GM12878 (cell line): ENCODE results near the gene MACROD2. TPM values are rescaled to one million over a fixed set of nuclear protein-coding genes. Genes with fewer than 3 reads are reported as not detected.

Experiments used
- ATAC-seq: fragments of 200-7000 bp; cut with Tn5 transposase; 3 replicates; pipeline ENCODE4 v1.9.1; 2020; ENCODE audit warnings: mild to moderate bottlenecking, moderate library complexity
- BruUV-seq: library from RNA; stranded (reverse); fragments of 400-500 nt; replicated peaks from 2 replicates; lab custom pipeline; 2021; lab: Mats Ljungman, UMichigan
- CTCF ChIA-PET: fragments of 300-600 bp; sonication (Branson Sonifier 250); formaldehyde crosslinking; extraction: SDS; loops from one replicate; lab custom pipeline; 2021; ENCODE audit warnings: inconsistent platforms; lab: Yijun Ruan, JAX
- POLR2A ChIA-PET: fragments of 350-600 bp; formaldehyde crosslinking; extraction: SDS; loops from one replicate; lab custom pipeline; 2021; ENCODE audit warnings: inconsistent platforms; lab: Charles Lee
- RAD21 ChIA-PET: fragments of 300-600 bp; sonication (Branson Sonifier 250); formaldehyde crosslinking; loops from one replicate; lab custom pipeline; 2023; ENCODE audit warnings: antibody characterized with exemption; ENCODE audit not compliant: unreplicated experiment; lab: Charles Lee
- SMC1A ChIA-PET: fragments of 300-600 bp; sonication (Branson Sonifier 250); formaldehyde crosslinking; loops from one replicate; lab custom pipeline; 2023; ENCODE audit not compliant: unreplicated experiment, uncharacterized antibody; lab: Charles Lee
- DNase-seq: peaks from one replicate; pipeline ENCODE4 v3.0.0-alpha.2; 2011; ENCODE audit warnings: low read depth, low spot score
- FAIRE-seq: peaks from 3 replicates; lab custom pipeline; 2011; peaks lifted over from hg19 to GRCh38; lab: Jason Lieb, UNC
- H2AFZ ChIP-seq: 2 replicates; pipeline ENCODE4 v1.6.0; 2011; ENCODE audit warnings: low read depth, low read length, control low read depth; ENCODE audit not compliant: control insufficient read depth
- H3K27ac ChIP-seq: 2 replicates; pipeline ENCODE4 v1.5.1; 2011; ENCODE audit warnings: control low read depth; ENCODE audit not compliant: control insufficient read depth, insufficient read depth
- H3K27me3 ChIP-seq, 2 experiments: replicated peaks in 1 of 2; 2 replicates each; pipeline versions ENCODE4 v1.6.0 to v1.6.1; 2011; ENCODE audit warnings: low read length in 1 of 2; ENCODE audit not compliant: control insufficient read depth in 2 of 2, insufficient read depth in 2 of 2
- H3K36me3 ChIP-seq, 2 experiments: 2 replicates each; pipeline ENCODE4 v1.5.1; 2011; ENCODE audit warnings: low read length in 1 of 2; ENCODE audit not compliant: control insufficient read depth in 2 of 2, insufficient read depth in 2 of 2
- H3K4me1 ChIP-seq: 2 replicates; pipeline ENCODE4 v1.6.1; 2011; ENCODE audit warnings: mild to moderate bottlenecking, low read length, moderate library complexity, mixed read lengths; ENCODE audit not compliant: control insufficient read depth, insufficient read depth
- H3K4me2 ChIP-seq: 2 replicates; pipeline ENCODE4 v1.6.0; 2011; ENCODE audit warnings: control low read depth; ENCODE audit not compliant: control insufficient read depth, insufficient read depth
- H3K4me3 ChIP-seq: fragments of 200-600 bp; sonication (generic); 2 replicates; pipeline ENCODE4 v1.5.1; 2016
- H3K79me2 ChIP-seq: 2 replicates; pipeline ENCODE4 v1.6.0; 2011; ENCODE audit warnings: low read length; ENCODE audit not compliant: control insufficient read depth, insufficient read depth
- H3K9ac ChIP-seq: 2 replicates; pipeline ENCODE4 v1.8.0; 2011; ENCODE audit warnings: low read length, control low read depth, mixed read lengths; ENCODE audit not compliant: control insufficient read depth, insufficient read depth
- H3K9me3 ChIP-seq: replicated peaks from 3 replicates; pipeline ENCODE4 v1.5.1; 2011; ENCODE audit warnings: mild to moderate bottlenecking, low read length; ENCODE audit not compliant: control insufficient read depth, insufficient read depth
- H4K20me1 ChIP-seq: 2 replicates; pipeline ENCODE4 v1.6.0; 2011; ENCODE audit not compliant: control insufficient read depth, insufficient read depth
- BCL11A ChIP-seq: IDR thresholded peaks from 2 replicates; pipeline ENCODE4 v1.6.1; 2011; ENCODE audit warnings: low read depth, low read length
- GABPA ChIP-seq: IDR thresholded peaks from 2 replicates; pipeline ENCODE4 v1.6.1; 2014; ENCODE audit warnings: antibody characterized with exemption, low read depth, mild to moderate bottlenecking, inconsistent platforms
- HCFC1 ChIP-seq: fragments of 150-350 bp; IDR thresholded peaks from 2 replicates; pipeline ENCODE4 v1.6.1; 2014; ENCODE audit warnings: low read length
- IKZF2 ChIP-seq, 2 experiments: fragments of 450-650 bp; IDR thresholded peaks; 2 replicates each; pipeline ENCODE4 v1.6.1; 2017; ENCODE audit warnings: mild to moderate bottlenecking in 2 of 2, moderate library complexity in 2 of 2
- KLF5 ChIP-seq: fragments of 450-650 bp; IDR thresholded peaks from 2 replicates; pipeline ENCODE4 v1.6.1; 2014; ENCODE audit warnings: mild to moderate bottlenecking; ENCODE audit not compliant: partially characterized antibody
- MEF2B ChIP-seq: fragments of 450-650 bp; IDR thresholded peaks from 2 replicates; pipeline ENCODE4 v1.6.1; 2018; ENCODE audit warnings: mild to moderate bottlenecking, moderate library complexity; ENCODE audit not compliant: partially characterized antibody, poor library complexity, severe bottlenecking
- MYB ChIP-seq: fragments of 150-350 bp; IDR thresholded peaks from 2 replicates; pipeline ENCODE4 v1.6.1; 2014; ENCODE audit warnings: mild to moderate bottlenecking, low read depth, low read length, borderline replicate concordance
- NR2F1 ChIP-seq: fragments of 450-650 bp; conservative IDR thresholded peaks from 2 replicates; pipeline ENCODE4 v1.6.1; 2017; ENCODE audit warnings: mild to moderate bottlenecking
- NRF1 ChIP-seq: conservative IDR thresholded peaks from 2 replicates; pipeline ENCODE4 v1.6.1; 2011; ENCODE audit warnings: mild to moderate bottlenecking, low read depth, low read length, improper control_type of control experiment
- PAX8 ChIP-seq: fragments of 450-650 bp; IDR thresholded peaks from 2 replicates; pipeline ENCODE4 v1.6.1; 2017; ENCODE audit warnings: mild to moderate bottlenecking, moderate library complexity
- SPI1 ChIP-seq: IDR thresholded peaks from 2 replicates; pipeline ENCODE4 v1.6.1; 2011; ENCODE audit warnings: low read depth, mild to moderate bottlenecking, low read length, moderate library complexity, borderline replicate concordance; ENCODE audit not compliant: insufficient read depth
- ZNF274 ChIP-seq: IDR thresholded peaks from one replicate; pipeline ENCODE4 v1.8.0; 2011; ENCODE audit not compliant: insufficient read length, insufficient read depth
- WGBS: methylation state at CpG from one replicate; pipeline ENCODE4 v1.1.6; 2016; ENCODE audit warnings: low lambda C conversion rate; ENCODE audit not compliant: insufficient replicate concordance, insufficient coverage; ENCODE audit errors: missing lambda C conversion rate; 5-methylcytosine and 5-hydroxymethylcytosine counted together
- in situ Hi-C: fragments of 300-500 bp; cut with MboI; formaldehyde crosslinking; loops from 9 replicates; pipeline ENCODE4 v1.14.3; 2018; ENCODE audit warnings: mixed read lengths
- intact Hi-C: fragments of 100-400 bp; cut with micrococcal nuclease; formaldehyde crosslinking; loops from one replicate; pipeline ENCODE4 v1.14.2; 2022; ENCODE audit not compliant: unreplicated experiment
- polyA plus RNA-seq, 11 experiments: library from polyadenylated mRNA; depleted of rRNA in 4 of 11; unstranded in 6 of 11; stranded (reverse) in 5 of 11; fragments of >200 nt; fragmentation: Nextera tagmentation in 4 of 11; fragmentation: Illumina TruSeq in 1 of 11; extraction: Ambion mirVana in 4 of 11; extraction: Trizol in 1 of 11; gene quantifications; 1 replicate in 1 of 11; 2 replicates in 10 of 11; pipeline versions ENCODE4 v1.2.1 to v1.2.3, GENCODE V29; 2011 to 2016; ENCODE audit warnings: inconsistent platforms in 2 of 11, missing spikeins in 2 of 11, low read depth in 1 of 11
- total RNA-seq, 4 experiments: library from RNA; depleted of rRNA in 3 of 4; stranded (reverse); fragments of >200 nt in 3 of 4; fragmentation: Illumina TruSeq in 1 of 4; extraction: Trizol in 1 of 4; gene quantifications; 2 replicates each; pipeline versions ENCODE4 v1.2.1 to v1.2.3, GENCODE V29; 2013 to 2021
- TF ChIP-seq, protein P1 (sequence below): IDR thresholded peaks from 2 replicates; pipeline ENCODE4 v1.6.1; 2011; ENCODE audit warnings: borderline replicate concordance, low read depth, mild to moderate bottlenecking, moderate library complexity, mixed read lengths, low read length; ENCODE audit not compliant: insufficient read depth; ENCODE audit errors: extremely low read length
- TF ChIP-seq, protein P2 (sequence below): fragments of 450-650 bp; formaldehyde crosslinking; IDR thresholded peaks from 2 replicates; pipeline ENCODE4 v1.5.0; 2022; ENCODE audit warnings: mild to moderate bottlenecking, missing genetic modification characterization

The MACROD2 gene
- total and polyA plus RNA-seq, 10 of the 15 experiments (the other 5 are each of a cell fraction or from before 2014, with no cell fraction given): 1.1 to 21.5 (median 2.2) TPM

DNA sequence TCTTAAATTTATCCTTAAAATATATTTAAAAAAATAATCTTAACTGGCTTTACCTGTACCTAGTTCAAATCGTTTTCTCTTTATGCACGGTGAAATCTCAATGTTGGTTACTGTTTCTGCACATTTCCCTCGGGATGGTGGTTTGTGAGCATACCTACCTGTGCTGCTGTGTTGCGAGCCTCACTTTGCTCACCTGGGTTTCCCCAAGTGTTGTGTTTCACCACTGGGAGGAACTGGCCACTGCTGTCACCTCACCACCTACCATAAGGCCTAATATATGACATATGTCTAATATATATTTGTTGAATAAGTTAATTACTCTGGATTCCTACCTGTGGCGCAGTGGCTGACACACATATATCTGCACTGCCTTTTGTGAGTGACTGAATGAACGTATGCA is 835.6 kb downstream of the MACROD2 start:
- SMC1A ChIA-PET: no interaction called here
- in situ Hi-C loops (no loop called here), intact Hi-C loops (loop anchor here (1.0 to 10.0 kb wide), 8 partner anchors 22 to 486 kb away; no protein-coding TSS in a partner anchor)
- no peaks in the 10 kb centered on the region for H3K36me3 ChIP-seq
- H3K27ac ChIP-seq: peak overlapping the region; percentile 65
- CTCF ChIA-PET: no interaction called here
- no peak overlapping the region for H3K9ac ChIP-seq
- no peak for FAIRE-seq
- peaks cover 2% of the 10 kb centered on the region; the same call in 1 of the 3 replicates for H3K9me3 ChIP-seq
- peaks cover 40% of the 10 kb centered on the region for H3K4me1 ChIP-seq
- H3K27me3 ChIP-seq: no peaks in the 10 kb centered on the region
- H3K4me3 ChIP-seq: no peak overlapping the region
- ATAC-seq: peak; percentile 59
- peak; percentile 60 for DNase-seq
- H4K20me1 ChIP-seq: no peaks in the 10 kb centered on the region
- no peak overlapping the region for H2AFZ ChIP-seq
- peak overlapping the region; percentile 53 for H3K4me2 ChIP-seq
- WGBS: 17% methylated on average over 6 of the region's 6 CpGs
- BruUV-seq: no TSS peak
- no peaks in the 10 kb centered on the region for H3K79me2 ChIP-seq
- TF ChIP-seq KLF5 (no peak), BCL11A (0 out of 2 replicates have a peak, but pooled peaks have one; percentile 16), SPI1 (peak; percentile 29; the same call in 1 of the 2 replicates), MEF2B (peak; percentile 62), HCFC1 (no peak), NR2F1 (no peak), IKZF2 (IDR thresholded peaks at IDR 0.05) (peak in 1 of 2 experiments; percentile 7; a peak in 1 of 4 replicates)
- RAD21 ChIA-PET: no interaction called here
- POLR2A ChIA-PET: no interaction called here

GRCh38 chr20:14832630-14833029 is 837.3 kb downstream of the MACROD2 start:
- POLR2A ChIA-PET: interaction anchor here (0.6 kb wide), 1 partner anchor 10 kb away, joined by 5 read pairs; no protein-coding TSS in a partner anchor
- ATAC-seq (peak; percentile 77), FAIRE-seq (peak; percentile 18), DNase-seq (peak; percentile 95)
- Histone ChIP-seq H3K27me3 (no peaks in the 10 kb centered on the region), H2AFZ (peak overlapping the region; percentile 41), H3K4me3 (no peak overlapping the region), H3K36me3 (no peaks in the 10 kb centered on the region), H3K4me2 (peak overlapping the region; percentile 60), H3K4me1 (peaks cover 40% of the 10 kb centered on the region), H3K9me3 (peaks cover 2% of the 10 kb centered on the region; the same call in 1 of the 3 replicates), H3K79me2 (no peaks in the 10 kb centered on the region), H4K20me1 (no peaks in the 10 kb centered on the region), H3K27ac (peak overlapping the region; percentile 80), H3K9ac (peak overlapping the region; percentile 22; the same call in 1 of the 2 replicates)
- no TSS peak for BruUV-seq
- CTCF ChIA-PET: interaction anchor here (0.9 to 1.4 kb wide), 4 partner anchors 11 to 115 kb away, joined by 3 to 4 read pairs (median 4); no protein-coding TSS in a partner anchor
- RAD21 ChIA-PET: interaction anchor here (0.8 to 1.9 kb wide), 4 partner anchors 34 to 132 kb away, joined by 3 to 4 read pairs (median 4); no protein-coding TSS in a partner anchor
- intact Hi-C loops (loop anchor here (2.0 to 10.0 kb wide), 7 partner anchors 70 to 496 kb away; partner anchors contain the start of gene FLRT3), in situ Hi-C loops (no loop called here)
- SMC1A ChIA-PET: interaction anchor here (0.8 to 2.1 kb wide), 10 partner anchors 9 to 134 kb away, joined by 3 to 10 read pairs (median 4); no protein-coding TSS in a partner anchor
- no peak for TF ChIP-seq ZNF274
- TF ChIP-seq MYB: no peak
- TF ChIP-seq, protein P1, sequence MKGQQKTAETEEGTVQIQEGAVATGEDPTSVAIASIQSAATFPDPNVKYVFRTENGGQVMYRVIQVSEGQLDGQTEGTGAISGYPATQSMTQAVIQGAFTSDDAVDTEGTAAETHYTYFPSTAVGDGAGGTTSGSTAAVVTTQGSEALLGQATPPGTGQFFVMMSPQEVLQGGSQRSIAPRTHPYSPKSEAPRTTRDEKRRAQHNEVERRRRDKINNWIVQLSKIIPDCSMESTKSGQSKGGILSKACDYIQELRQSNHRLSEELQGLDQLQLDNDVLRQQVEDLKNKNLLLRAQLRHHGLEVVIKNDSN: no peak
- TF ChIP-seq PAX8: no peak
- TF ChIP-seq, protein P2, sequence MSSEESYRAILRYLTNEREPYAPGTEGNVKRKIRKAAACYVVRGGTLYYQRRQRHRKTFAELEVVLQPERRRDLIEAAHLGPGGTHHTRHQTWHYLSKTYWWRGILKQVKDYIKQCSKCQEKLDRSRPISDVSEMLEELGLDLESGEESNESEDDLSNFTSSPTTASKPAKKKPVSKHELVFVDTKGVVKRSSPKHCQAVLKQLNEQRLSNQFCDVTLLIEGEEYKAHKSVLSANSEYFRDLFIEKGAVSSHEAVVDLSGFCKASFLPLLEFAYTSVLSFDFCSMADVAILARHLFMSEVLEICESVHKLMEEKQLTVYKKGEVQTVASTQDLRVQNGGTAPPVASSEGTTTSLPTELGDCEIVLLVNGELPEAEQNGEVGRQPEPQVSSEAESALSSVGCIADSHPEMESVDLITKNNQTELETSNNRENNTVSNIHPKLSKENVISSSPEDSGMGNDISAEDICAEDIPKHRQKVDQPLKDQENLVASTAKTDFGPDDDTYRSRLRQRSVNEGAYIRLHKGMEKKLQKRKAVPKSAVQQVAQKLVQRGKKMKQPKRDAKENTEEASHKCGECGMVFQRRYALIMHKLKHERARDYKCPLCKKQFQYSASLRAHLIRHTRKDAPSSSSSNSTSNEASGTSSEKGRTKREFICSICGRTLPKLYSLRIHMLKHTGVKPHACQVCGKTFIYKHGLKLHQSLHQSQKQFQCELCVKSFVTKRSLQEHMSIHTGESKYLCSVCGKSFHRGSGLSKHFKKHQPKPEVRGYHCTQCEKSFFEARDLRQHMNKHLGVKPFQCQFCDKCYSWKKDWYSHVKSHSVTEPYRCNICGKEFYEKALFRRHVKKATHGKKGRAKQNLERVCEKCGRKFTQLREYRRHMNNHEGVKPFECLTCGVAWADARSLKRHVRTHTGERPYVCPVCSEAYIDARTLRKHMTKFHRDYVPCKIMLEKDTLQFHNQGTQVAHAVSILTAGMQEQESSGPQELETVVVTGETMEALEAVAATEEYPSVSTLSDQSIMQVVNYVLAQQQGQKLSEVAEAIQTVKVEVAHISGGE (CRISPR knock-in tag): no peak
- no peak for TF ChIP-seq GABPA
- TF ChIP-seq NRF1: no peak
